Measurements from ENCODE around the gene RTBDN. TPM values are rescaled to one million over a fixed set of nuclear protein-coding genes. Genes with fewer than 3 reads are reported as not detected.
"Not testable (repeated sequence)": the region's sequence is repeated elsewhere in the genome, so short reads cannot be mapped to it uniquely, and the experiment has no call there.

RTBDN gene
- total RNA-seq, 1 donor from 2014 or later = not detected

DNA sequence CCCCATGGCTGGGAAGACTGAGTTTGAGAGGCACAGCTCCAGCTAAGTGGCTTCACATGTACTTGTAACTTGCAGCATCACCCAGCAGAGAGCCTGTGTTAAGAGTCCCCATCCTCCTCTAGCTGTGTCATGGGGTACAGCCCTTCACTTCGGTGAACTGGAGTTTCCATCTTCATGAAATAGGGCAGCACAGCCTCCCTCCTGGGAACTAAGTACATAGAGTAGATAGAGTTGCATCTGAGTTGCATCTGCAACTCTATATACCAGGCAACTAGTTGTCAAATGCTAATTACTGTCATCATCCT is 34.0 kb downstream of the RTBDN start:
- H3K4me3 ChIP-seq (ENCODE audit: low read depth, low read length) = peak overlapping the region; percentile 82
- DNase-seq (ENCODE audit: low read depth) = no peak
- TF ChIP-seq, protein P1, sequence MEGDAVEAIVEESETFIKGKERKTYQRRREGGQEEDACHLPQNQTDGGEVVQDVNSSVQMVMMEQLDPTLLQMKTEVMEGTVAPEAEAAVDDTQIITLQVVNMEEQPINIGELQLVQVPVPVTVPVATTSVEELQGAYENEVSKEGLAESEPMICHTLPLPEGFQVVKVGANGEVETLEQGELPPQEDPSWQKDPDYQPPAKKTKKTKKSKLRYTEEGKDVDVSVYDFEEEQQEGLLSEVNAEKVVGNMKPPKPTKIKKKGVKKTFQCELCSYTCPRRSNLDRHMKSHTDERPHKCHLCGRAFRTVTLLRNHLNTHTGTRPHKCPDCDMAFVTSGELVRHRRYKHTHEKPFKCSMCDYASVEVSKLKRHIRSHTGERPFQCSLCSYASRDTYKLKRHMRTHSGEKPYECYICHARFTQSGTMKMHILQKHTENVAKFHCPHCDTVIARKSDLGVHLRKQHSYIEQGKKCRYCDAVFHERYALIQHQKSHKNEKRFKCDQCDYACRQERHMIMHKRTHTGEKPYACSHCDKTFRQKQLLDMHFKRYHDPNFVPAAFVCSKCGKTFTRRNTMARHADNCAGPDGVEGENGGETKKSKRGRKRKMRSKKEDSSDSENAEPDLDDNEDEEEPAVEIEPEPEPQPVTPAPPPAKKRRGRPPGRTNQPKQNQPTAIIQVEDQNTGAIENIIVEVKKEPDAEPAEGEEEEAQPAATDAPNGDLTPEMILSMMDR (conservative IDR thresholded peaks at IDR 0.05; ENCODE audit: low read depth, low read length) = no peak

DNA sequence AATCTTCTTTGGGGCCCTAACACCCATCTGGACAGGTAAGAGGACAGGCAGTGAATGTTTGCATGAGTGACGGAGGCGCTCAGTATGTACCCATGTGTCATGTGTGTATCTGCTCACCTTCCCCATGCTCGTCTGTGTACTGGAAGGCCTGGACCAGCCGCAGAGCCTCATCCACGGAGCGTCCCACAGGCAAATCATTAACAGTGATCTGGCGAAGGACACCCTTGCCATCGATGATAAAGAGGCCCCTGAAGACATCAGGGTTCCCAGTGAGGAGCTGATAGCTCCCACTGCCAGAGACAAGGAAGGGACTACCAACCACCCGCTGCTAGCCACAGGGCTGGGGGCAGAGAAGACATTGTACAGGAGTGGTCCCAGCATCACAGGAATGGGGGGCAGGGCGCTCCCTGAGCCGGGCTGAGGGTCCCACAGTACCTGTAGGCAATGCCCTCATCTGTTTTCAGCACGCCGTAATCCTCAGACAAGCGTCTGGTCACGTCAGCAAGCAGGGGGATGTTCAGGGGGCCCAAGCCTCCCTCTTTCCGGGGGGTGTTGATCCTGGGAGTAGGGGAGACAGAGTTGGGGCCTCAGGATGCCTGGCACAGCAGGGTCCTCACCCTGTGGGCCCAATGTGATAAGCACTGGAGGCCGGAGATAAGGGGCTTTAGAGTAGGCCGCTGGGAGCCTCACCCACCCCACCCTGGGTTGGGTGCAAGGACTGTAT is 34.5 kb downstream of the RTBDN start:
- DNase-seq (ENCODE audit: low read depth) = no peak
- H3K4me3 ChIP-seq (ENCODE audit: low read depth, low read length) = no peak overlapping the region
- TF ChIP-seq, protein P1 (conservative IDR thresholded peaks at IDR 0.05; ENCODE audit: low read depth, low read length) = no peak

DNA sequence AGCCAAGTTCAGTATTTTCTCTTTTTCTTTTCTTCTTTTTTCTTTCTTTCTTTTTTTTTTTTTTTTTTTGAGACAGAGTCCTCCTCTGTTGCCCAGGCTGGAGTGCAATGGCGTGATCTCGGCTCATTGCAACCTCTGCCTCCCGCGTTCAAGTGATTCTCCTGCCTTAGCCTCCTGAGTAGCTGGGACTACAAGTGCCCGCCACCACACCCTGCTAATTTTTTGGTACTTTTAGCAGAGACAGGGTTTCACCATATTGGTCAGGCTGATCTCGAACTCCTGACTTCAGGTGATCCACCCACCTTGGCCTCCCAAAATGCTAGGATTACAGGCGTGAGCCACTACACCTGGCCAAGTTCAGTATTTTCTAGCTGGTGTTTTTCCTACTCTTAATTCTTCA is 36.8 kb downstream of the RTBDN start:
- not testable (repeated sequence) for DNase-seq (ENCODE audit: low read depth)

DNA sequence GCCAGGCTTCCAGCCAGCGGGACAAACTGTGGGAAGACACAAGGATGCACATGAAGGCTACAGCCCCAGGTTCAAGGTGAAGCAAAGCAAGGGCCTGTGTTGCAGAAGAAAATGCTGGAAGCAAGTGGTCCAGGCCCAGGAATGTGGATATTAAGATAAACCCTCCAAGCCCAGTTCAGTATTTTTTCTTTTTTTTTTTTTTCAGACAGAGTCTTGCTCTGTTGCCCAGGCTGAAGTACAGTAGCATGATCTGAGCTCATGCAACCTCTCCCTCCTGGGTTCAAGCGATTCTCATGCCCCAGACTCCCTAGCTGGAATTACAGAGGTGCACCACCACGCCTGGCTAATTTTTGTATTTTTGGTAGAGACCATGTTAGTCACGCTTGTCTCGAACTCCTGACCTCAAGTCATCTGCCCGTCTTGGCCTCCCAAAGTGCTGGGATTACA is 37.2 kb downstream of the RTBDN start:
- TF ChIP-seq, protein P1 (conservative IDR thresholded peaks at IDR 0.05; ENCODE audit: low read depth, low read length) = no peak
- no peak for DNase-seq (ENCODE audit: low read depth)
- H3K4me3 ChIP-seq (ENCODE audit: low read depth, low read length) = no peak overlapping the region

More for the DNA sequence above, 36.8 kb downstream of the RTBDN start:
- not testable (repeated sequence) for H3K4me3 ChIP-seq (ENCODE audit: low read depth, low read length)

DNA sequence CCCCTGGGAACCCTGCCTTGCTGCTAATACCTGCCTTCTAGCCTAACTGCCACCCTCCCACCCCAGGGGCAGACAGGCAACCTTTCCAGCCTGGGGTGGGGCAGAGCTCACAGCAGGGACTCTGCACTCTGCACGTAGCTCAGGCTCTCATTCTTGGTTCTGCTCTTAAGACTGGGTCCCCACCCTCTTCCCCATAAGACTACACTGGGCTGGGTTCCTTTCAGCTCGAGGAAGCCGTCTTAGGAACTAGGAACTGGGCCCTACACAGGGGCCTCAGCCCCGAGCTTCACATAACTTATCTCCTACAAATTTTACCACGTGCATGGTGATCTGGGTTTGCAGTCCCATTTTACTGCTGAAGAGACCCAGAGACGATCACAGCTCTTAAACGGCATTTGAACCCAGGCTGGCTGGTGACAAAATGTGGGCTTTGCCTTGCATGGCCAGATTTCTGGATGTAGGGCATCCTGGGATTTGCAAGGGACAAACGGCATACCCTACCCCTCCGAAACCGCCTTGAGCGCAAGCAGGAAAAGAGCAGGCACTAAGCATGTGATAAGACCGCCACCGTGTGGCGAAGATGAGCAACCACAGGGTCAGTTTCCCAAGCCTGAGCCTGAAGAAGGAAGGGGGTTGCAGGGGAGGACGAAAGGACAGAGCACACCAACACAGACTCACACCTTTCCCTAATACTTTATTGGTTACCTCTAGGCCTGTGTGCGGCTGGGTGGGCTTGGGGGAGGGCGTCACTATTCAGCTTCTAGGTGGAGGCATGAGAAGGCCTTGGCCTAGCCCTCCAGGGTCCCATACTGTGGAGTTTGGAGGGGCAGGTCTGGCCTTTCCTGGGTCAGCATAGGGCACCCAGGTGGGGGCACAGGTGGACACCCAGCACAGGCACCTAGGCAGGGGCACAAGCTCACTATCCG is 38.0 kb downstream of the RTBDN start:
- DNase-seq (ENCODE audit: low read depth) = no peak
- TF ChIP-seq, protein P1 (conservative IDR thresholded peaks at IDR 0.05; ENCODE audit: low read depth, low read length) = peak; percentile 93
- H3K4me3 ChIP-seq (ENCODE audit: low read depth, low read length) = no peak overlapping the region

DNA sequence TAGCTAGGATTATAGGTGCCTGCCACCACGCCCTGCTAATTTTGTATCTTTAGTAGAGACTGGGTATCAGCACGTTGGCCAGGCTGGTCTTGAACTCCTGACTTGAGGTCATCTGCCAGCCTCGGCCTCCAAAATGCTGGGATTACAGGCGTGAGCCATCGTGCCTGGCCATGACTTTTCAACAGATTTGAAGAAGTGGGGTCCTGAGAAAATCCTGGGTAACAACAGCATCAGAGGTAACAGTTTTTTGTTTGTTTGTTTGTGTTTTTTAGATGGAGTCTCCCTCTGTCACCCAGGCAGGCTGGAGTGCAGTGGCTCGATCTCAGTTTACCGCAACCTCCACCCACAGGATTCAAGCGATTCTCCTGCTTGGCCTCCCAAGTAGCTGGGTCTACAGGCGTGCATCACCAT is 39.4 kb downstream of the RTBDN start:
- H3K4me3 ChIP-seq (ENCODE audit: low read depth, low read length) = no peak overlapping the region
- no peak for DNase-seq (ENCODE audit: low read depth)
- TF ChIP-seq, protein P1 (conservative IDR thresholded peaks at IDR 0.05; ENCODE audit: low read depth, low read length) = no peak

DNA sequence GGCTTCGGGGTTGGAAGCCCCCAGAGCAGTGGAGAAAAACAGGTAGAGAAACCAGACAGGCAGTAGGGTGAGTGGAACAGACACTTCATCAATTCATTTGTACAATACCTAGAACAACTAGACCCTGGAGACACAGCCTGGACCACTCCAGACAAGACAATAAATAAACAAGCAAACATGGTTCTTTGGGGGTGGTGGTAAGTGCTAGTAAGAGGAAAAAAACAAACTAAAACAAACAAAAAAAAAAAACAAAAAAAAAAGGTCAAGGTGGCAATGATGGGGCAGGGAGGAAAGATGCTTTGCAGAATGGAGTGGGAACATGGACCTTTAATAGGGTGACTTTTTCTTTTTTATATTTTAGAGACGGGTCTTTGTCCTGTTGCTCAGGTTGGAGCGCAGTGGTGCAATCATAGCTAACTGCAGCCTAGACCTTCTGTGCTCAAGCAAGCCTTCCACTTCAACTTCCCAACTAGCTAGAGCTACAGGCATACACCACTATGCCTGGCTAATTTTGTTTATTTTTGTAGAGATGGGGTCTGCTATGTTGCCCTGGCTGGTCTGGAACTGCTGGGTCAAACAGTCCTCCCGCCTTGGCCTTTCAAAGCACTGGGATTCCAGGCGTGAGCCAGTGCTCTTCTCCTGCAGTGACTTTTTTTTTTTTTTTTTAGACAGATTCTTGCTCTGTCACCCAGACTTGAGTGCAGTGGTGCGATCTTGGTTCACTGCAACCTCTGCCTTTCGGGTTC is 40.0 kb downstream of the RTBDN start:
- H3K4me3 ChIP-seq (ENCODE audit: low read depth, low read length) = peak overlapping the region; percentile 96
- TF ChIP-seq, protein P1 (conservative IDR thresholded peaks at IDR 0.05; ENCODE audit: low read depth, low read length) = no peak
- no peak for DNase-seq (ENCODE audit: low read depth)
